Measurements from ENCODE around the gene TRPM5.

The TRPM5 gene

GRCh38 chr11:2475136-2475918 lies 31.0 kb upstream of the TRPM5 start:
- Mint-ChIP-seq H3K9me3 (peaks cover 28% of the 10 kb centered on the region), H3K4me3 (no peak overlapping the region), H3K36me3 (peaks cover 30% of the 10 kb centered on the region), H3K27ac (no peak overlapping the region), H3K27me3 (no peaks in the 10 kb centered on the region), H3K4me1 (peaks cover 4% of the 10 kb centered on the region)
- no peak for DNase-seq
- CTCF ChIA-PET, result no interaction called here

- DNase-seq, result no peak
- peaks cover 6% of the 10 kb centered on the region for H3K4me1 Mint-ChIP-seq
- CTCF ChIA-PET, result no interaction called here
- no peak overlapping the region for H3K27ac Mint-ChIP-seq
- H3K9me3 Mint-ChIP-seq, result peaks cover 20% of the 10 kb centered on the region
- peaks cover 5% of the 10 kb centered on the region for H3K27me3 Mint-ChIP-seq
- no peak overlapping the region for H3K4me3 Mint-ChIP-seq
- peaks cover 22% of the 10 kb centered on the region for H3K36me3 Mint-ChIP-seq
Measured at GRCh38 chr11:2474059-2474901, 30.0 kb upstream of the TRPM5 start.

GRCh38 chr11:2473361-2474058 lies 29.2 kb upstream of the TRPM5 start:
- H3K36me3 Mint-ChIP-seq, result peaks cover 14% of the 10 kb centered on the region
- CTCF ChIA-PET, result no interaction called here

GRCh38 chr11:2472428-2473186 lies 28.3 kb upstream of the TRPM5 start:
- H3K27ac Mint-ChIP-seq, result no peak overlapping the region

More at GRCh38 chr11:2473361-2474058, 29.2 kb upstream of the TRPM5 start:
- H3K9me3 Mint-ChIP-seq, result peaks cover 12% of the 10 kb centered on the region
- H3K4me1 Mint-ChIP-seq, result peaks cover 13% of the 10 kb centered on the region
- DNase-seq, result no peak
- H3K27me3 Mint-ChIP-seq, result peaks cover 12% of the 10 kb centered on the region
- no peak overlapping the region for H3K27ac Mint-ChIP-seq
- no peak overlapping the region for H3K4me3 Mint-ChIP-seq

GRCh38 chr11:2471804-2472096 lies 27.4 kb upstream of the TRPM5 start:
- H3K36me3 Mint-ChIP-seq, result peaks cover 1% of the 10 kb centered on the region
- H3K9me3 Mint-ChIP-seq, result no peaks in the 10 kb centered on the region
- CTCF ChIA-PET, result no interaction called here
- H3K4me3 Mint-ChIP-seq, result no peak overlapping the region
- H3K27me3 Mint-ChIP-seq, result peaks cover 17% of the 10 kb centered on the region
- no peak overlapping the region for H3K27ac Mint-ChIP-seq
- no peak for DNase-seq
- peaks cover 31% of the 10 kb centered on the region for H3K4me1 Mint-ChIP-seq

More at GRCh38 chr11:2472428-2473186, 28.3 kb upstream of the TRPM5 start:
- peaks cover 4% of the 10 kb centered on the region for H3K9me3 Mint-ChIP-seq
- peaks cover 7% of the 10 kb centered on the region for H3K36me3 Mint-ChIP-seq
- CTCF ChIA-PET, result no interaction called here
- H3K4me1 Mint-ChIP-seq, result peaks cover 22% of the 10 kb centered on the region
- no peak overlapping the region for H3K4me3 Mint-ChIP-seq
- DNase-seq, result no peak
- peaks cover 12% of the 10 kb centered on the region for H3K27me3 Mint-ChIP-seq

GRCh38 chr11:2471048-2471803 lies 26.9 kb upstream of the TRPM5 start:
- Mint-ChIP-seq H3K9me3 (no peaks in the 10 kb centered on the region), H3K36me3 (no peaks in the 10 kb centered on the region), H3K27me3 (peaks cover 17% of the 10 kb centered on the region), H3K4me3 (no peak overlapping the region), H3K27ac (no peak overlapping the region), H3K4me1 (peaks cover 36% of the 10 kb centered on the region)
- CTCF ChIA-PET, result no interaction called here
- DNase-seq, result no peak

- H3K36me3 Mint-ChIP-seq, result no peaks in the 10 kb centered on the region
- no peak overlapping the region for H3K27ac Mint-ChIP-seq
- H3K9me3 Mint-ChIP-seq, result no peaks in the 10 kb centered on the region
- H3K4me3 Mint-ChIP-seq, result no peak overlapping the region
- CTCF ChIA-PET, result no interaction called here
- H3K4me1 Mint-ChIP-seq, result peaks cover 39% of the 10 kb centered on the region
- peaks cover 17% of the 10 kb centered on the region for H3K27me3 Mint-ChIP-seq
- no peak for DNase-seq
Measured at GRCh38 chr11:2470495-2470894, 26.2 kb upstream of the TRPM5 start.

- DNase-seq, result no peak
- CTCF ChIA-PET, result interaction anchor here (0.9 kb wide), 1 partner anchor 48 kb away, joined by 3 read pairs; no protein-coding TSS in a partner anchor
- H3K27me3 Mint-ChIP-seq, result peaks cover 20% of the 10 kb centered on the region
- H3K27ac Mint-ChIP-seq, result no peak overlapping the region
- no peaks in the 10 kb centered on the region for H3K9me3 Mint-ChIP-seq
- H3K36me3 Mint-ChIP-seq, result no peaks in the 10 kb centered on the region
- no peak overlapping the region for H3K4me3 Mint-ChIP-seq
- H3K4me1 Mint-ChIP-seq, result peaks cover 43% of the 10 kb centered on the region
Measured at GRCh38 chr11:2468363-2469235, 24.3 kb upstream of the TRPM5 start.

- Mint-ChIP-seq H3K4me3 (peak overlapping the region; percentile 60), H3K9me3 (no peaks in the 10 kb centered on the region), H3K27ac (peak overlapping the region; percentile 80), H3K4me1 (peaks cover 43% of the 10 kb centered on the region), H3K27me3 (peaks cover 20% of the 10 kb centered on the region), H3K36me3 (no peaks in the 10 kb centered on the region)
- CTCF ChIA-PET, result interaction anchor here (0.6 to 0.7 kb wide), 2 partner anchors 26 to 65 kb away, joined by 3 read pairs; no protein-coding TSS in a partner anchor
- no peak for DNase-seq
Measured at GRCh38 chr11:2467695-2468055, 23.4 kb upstream of the TRPM5 start.

GRCh38 chr11:2466869-2467694 lies 22.8 kb upstream of the TRPM5 start:
- H3K4me1 Mint-ChIP-seq, result peaks cover 43% of the 10 kb centered on the region
- H3K27ac Mint-ChIP-seq, result peak overlapping the region; percentile 80
- no peaks in the 10 kb centered on the region for H3K36me3 Mint-ChIP-seq
- H3K9me3 Mint-ChIP-seq, result no peaks in the 10 kb centered on the region
- peak; percentile 82 for DNase-seq
- peak overlapping the region; percentile 60 for H3K4me3 Mint-ChIP-seq
- CTCF ChIA-PET, result interaction anchor here (0.6 to 0.8 kb wide), 3 partner anchors 25 to 66 kb away, joined by 3 read pairs; no protein-coding TSS in a partner anchor
- peaks cover 20% of the 10 kb centered on the region for H3K27me3 Mint-ChIP-seq

- Mint-ChIP-seq H3K27ac (no peak overlapping the region), H3K9me3 (no peaks in the 10 kb centered on the region), H3K36me3 (no peaks in the 10 kb centered on the region), H3K27me3 (peaks cover 20% of the 10 kb centered on the region), H3K4me3 (peak overlapping the region; percentile 15), H3K4me1 (peaks cover 43% of the 10 kb centered on the region)
- DNase-seq, result no peak
- CTCF ChIA-PET, result interaction anchor here (0.7 to 0.8 kb wide), 2 partner anchors 67 to 625 kb away, joined by 3 read pairs; no protein-coding TSS in a partner anchor
Measured at GRCh38 chr11:2466069-2466801, 21.9 kb upstream of the TRPM5 start.

All from activated naive CD4-positive, alpha-beta T cell treated with anti-CD3 and anti-CD28 coated beads, Interleukin-2, amount 10 ng/mL, durations not matched to agents 7 days and 5 days (primary cell).